Gastrocnemius medialis (tissue), 4 donors: Measurements from ENCODE around the gene CABLES2. TPM values are rescaled to one million over a fixed set of nuclear protein-coding genes. Genes with fewer than 3 reads are reported as not detected.

ENCODE experiments used
- ATAC-seq, 2 donors: fragments of 150-250 bp; one replicate each; pipeline ENCODE4 v1.9.1; 2016
- DNase-seq, 2 donors: peaks; one replicate each; pipeline ENCODE4 v3.0.0-alpha.2; 2019
- H3K27ac ChIP-seq, 4 donors: fragments of 200-600 bp; sonication (generic); 1 replicate in 1 of 4; 2 replicates in 3 of 4; pipeline ENCODE4 v1.5.1; 2016 to 2018; ENCODE audit warnings: mild to moderate bottlenecking in 2 of 4, moderate library complexity in 1 of 4
- H3K27me3 ChIP-seq, 3 donors: fragments of 200-600 bp; sonication (generic) in 2 of 3; 1 replicate in 1 of 3; 2 replicates in 2 of 3; pipeline versions ENCODE4 v1.5.1 to v1.6.0; 2016 to 2019; ENCODE audit warnings: mild to moderate bottlenecking in 1 of 3, moderate library complexity in 1 of 3
- H3K36me3 ChIP-seq, 2 donors: fragments of 200-600 bp; sonication (generic) in 1 of 2; one replicate each; pipeline ENCODE4 v1.5.1; 2017 to 2018
- H3K4me1 ChIP-seq, 2 donors: fragments of 200-600 bp; sonication (generic) in 1 of 2; one replicate each; pipeline ENCODE4 v1.5.1; 2016 to 2017; ENCODE audit warnings: mild to moderate bottlenecking in 2 of 2
- H3K4me3 ChIP-seq, 4 donors: fragments of 200-600 bp; sonication (generic) in 3 of 4; 1 replicate in 1 of 4; 2 replicates in 3 of 4; pipeline ENCODE4 v1.5.1; 2016 to 2019; ENCODE audit warnings: mild to moderate bottlenecking in 2 of 4
- H3K9me3 ChIP-seq, 3 donors: fragments of 200-600 bp; sonication (generic) in 2 of 3; 1 replicate in 1 of 3; 2 replicates in 2 of 3; pipeline ENCODE4 v1.5.1; 2016 to 2019
- CTCF ChIP-seq, 5 experiments: fragments of 450-650 bp in 3 of 5; fragments of 200-600 bp in 2 of 5; sonication (generic) in 2 of 5; IDR thresholded peaks in 4 of 5; conservative IDR thresholded peaks in 1 of 5; 1 replicate in 4 of 5; 2 replicates in 1 of 5; pipeline ENCODE4 v1.5.1; 2016 to 2019; ENCODE audit warnings: antibody characterized with exemption in 5 of 5, mild to moderate bottlenecking in 3 of 5, moderate library complexity in 3 of 5
- POLR2A ChIP-seq, 2 donors: fragments of 450-650 bp; IDR thresholded peaks; one replicate each; pipeline ENCODE4 v1.6.1; 2017; ENCODE audit warnings: antibody characterized with exemption in 2 of 2, mild to moderate bottlenecking in 2 of 2, moderate library complexity in 2 of 2
- in situ Hi-C, 4 donors: fragments of 200-750 bp; cut with MboI; loops; one replicate each; pipeline versions ENCODE4 v1.15.0 to v1.8.0; 2017; ENCODE audit warnings: low sequenced_read_pairs in 4 of 4
- intact Hi-C: fragments of 100-400 bp; cut with DNase I; formaldehyde crosslinking; loops from one replicate; pipeline ENCODE4 v1.15.1; 2023; ENCODE audit warnings: low total_unique reads
- total RNA-seq, 4 donors: library from RNA; depleted of rRNA; stranded (reverse); fragments of >200 nt; gene quantifications; one replicate each; pipeline versions ENCODE4 v1.1.0 to v1.2.3, GENCODE V29; 2016

The CABLES2 gene
- total RNA-seq, 4 donors from 2014 or later = 3.6 to 9.3 (median 4.2) TPM

- peak; percentile 90 to 91 for ATAC-seq
- peaks cover 0 to 32% of the 10 kb centered on the region in 2 donors for H3K36me3 ChIP-seq
- H3K9me3 ChIP-seq = no peaks in the 10 kb centered on the region
- peak; percentile 91 for DNase-seq
- H3K27ac ChIP-seq = peak within 1 kb of the TSS; percentile 87 to 99 (median 96)
- in situ Hi-C loops (loop anchor here (10.0 to 25.0 kb wide), 5 partner anchors 82 to 374 kb away; partner anchors contain the start of genes ADRM1 (in 1 of the 4) and MTG2 (in 1 of the 4)), intact Hi-C loops (loop anchor here (1.0 to 10.0 kb wide), 4 partner anchors 20 to 202 kb away; partner anchors contain the start of genes ADRM1, CABLES2 and MTG2)
- peak in 1 of 5 experiments; percentile 16 for TF ChIP-seq CTCF (IDR thresholded peaks at IDR 0.05 in 4 of 5, conservative IDR thresholded peaks at IDR 0.05 in 1 of 5)
- peak; percentile 91 to 97 for TF ChIP-seq POLR2A (IDR thresholded peaks at IDR 0.05)
- H3K27me3 ChIP-seq = no peaks in the 10 kb centered on the region
- H3K4me1 ChIP-seq = peaks cover 24 to 33% of the 10 kb centered on the region in 2 donors
- H3K4me3 ChIP-seq = peak within 1 kb of the TSS; percentile 80 to 100 (median 95)
Observed at GRCh38 chr20:62386383-62387218, 20.5 kb downstream of the CABLES2 start, which contains the start of gene RPS21. Gene RPS21 (plus strand): TSS chr20:62387103. CDS start chr20:62387339, 236 bp downstream.

GRCh38 chr20:62382306-62383198 lies 24.5 kb downstream of the CABLES2 start:
- Histone ChIP-seq H3K4me1 (peaks cover 16 to 23% of the 10 kb centered on the region in 2 donors), H3K4me3 (no peak overlapping the region), H3K27ac (peak overlapping the region; percentile 66 to 79 (median 75)), H3K9me3 (no peaks in the 10 kb centered on the region), H3K36me3 (no peaks in the 10 kb centered on the region), H3K27me3 (no peaks in the 10 kb centered on the region)
- intact Hi-C loops (loop anchor here (1.0 to 10.0 kb wide), 2 partner anchors 80 to 198 kb away; partner anchors contain the start of genes ADRM1 and MTG2), in situ Hi-C loops (loop anchor here (5.0 to 25.0 kb wide), 6 partner anchors 78 to 370 kb away; partner anchors contain the start of genes ADRM1 (in 1 of the 4) and MTG2 (in 1 of the 4))
- DNase-seq (peak; percentile 52 to 82), ATAC-seq (peak; percentile 63 to 64)
- TF ChIP-seq CTCF (IDR thresholded peaks at IDR 0.05 in 4 of 5, conservative IDR thresholded peaks at IDR 0.05 in 1 of 5) = peak; percentile 93 to 98 (median 93)
- TF ChIP-seq POLR2A (IDR thresholded peaks at IDR 0.05) = no peak

- TF ChIP-seq CTCF (IDR thresholded peaks at IDR 0.05 in 4 of 5, conservative IDR thresholded peaks at IDR 0.05 in 1 of 5) (no peak), POLR2A (IDR thresholded peaks at IDR 0.05) (no peak)
- intact Hi-C loops = loop anchor here (1.0 to 10.0 kb wide), 2 partner anchors 80 to 197 kb away; partner anchors contain the start of genes ADRM1 and MTG2
- Histone ChIP-seq H3K9me3 (no peaks in the 10 kb centered on the region), H3K27me3 (no peaks in the 10 kb centered on the region), H3K4me1 (peaks cover 16 to 21% of the 10 kb centered on the region in 2 donors), H3K4me3 (no peak overlapping the region), H3K36me3 (no peaks in the 10 kb centered on the region), H3K27ac (peak overlapping the region; percentile 66 to 79 (median 75))
- DNase-seq (no peak), ATAC-seq (no peak)
- in situ Hi-C loops = loop anchor here (5.0 to 25.0 kb wide), 6 partner anchors 77 to 370 kb away; partner anchors contain the start of genes ADRM1 (in 1 of the 4) and MTG2 (in 1 of the 4)
Observed at GRCh38 chr20:62381842-62382241, 25.2 kb downstream of the CABLES2 start.

- H3K9me3 ChIP-seq = no peaks in the 10 kb centered on the region
- no peak overlapping the region for H3K4me3 ChIP-seq
- H3K4me1 ChIP-seq = peaks cover 21 to 22% of the 10 kb centered on the region in 2 donors
- ATAC-seq (peak in 1 of 2 donors; percentile 10), DNase-seq (no peak)
- peak overlapping the region; percentile 66 to 79 (median 75) for H3K27ac ChIP-seq
- in situ Hi-C loops = loop anchor here (5.0 to 25.0 kb wide), 6 partner anchors 76 to 369 kb away; partner anchors contain the start of genes ADRM1 (in 1 of the 4) and MTG2 (in 1 of the 4)
- H3K27me3 ChIP-seq = no peaks in the 10 kb centered on the region
- H3K36me3 ChIP-seq = no peaks in the 10 kb centered on the region
- TF ChIP-seq POLR2A (IDR thresholded peaks at IDR 0.05) (peak; percentile 0 to 13), CTCF (IDR thresholded peaks at IDR 0.05 in 4 of 5, conservative IDR thresholded peaks at IDR 0.05 in 1 of 5) (no peak)
- intact Hi-C loops = loop anchor here (10.0 kb wide), 1 partner anchor 196 kb away; the partner anchor contains the start of gene MTG2
Observed at GRCh38 chr20:62381202-62381797, 25.8 kb downstream of the CABLES2 start.
